GM23338 (cell line): Measurements from ENCODE around the gene APOBEC3B. TPM values are rescaled to one million over a fixed set of nuclear protein-coding genes. Genes with fewer than 3 reads are reported as not detected.
"Not testable (repeated sequence)": the region's sequence is repeated elsewhere in the genome, so short reads cannot be mapped to it uniquely, and the experiment has no call there.

ENCODE experiments used
- ATAC-seq: fragments of 200-7000 bp; cut with Tn5 transposase; 3 replicates; pipeline ENCODE4 v1.9.1; 2020
- DNase-seq: peaks from one replicate; pipeline ENCODE4 v3.0.0-alpha.2; 2015; ENCODE audit warnings: low spot score
- H2AFZ ChIP-seq: fragments of 200-600 bp; sonication (generic); 2 replicates; pipeline ENCODE4 v1.8.0; 2016; ENCODE audit warnings: antibody characterized with exemption, mild to moderate bottlenecking, moderate library complexity
- H3F3A ChIP-seq: fragments of 200-600 bp; sonication (generic); replicated peaks from 2 replicates; pipeline ENCODE4 v1.8.0; 2017; ENCODE audit warnings: antibody characterized with exemption, mixed run types, low read depth
- H3K27ac ChIP-seq: fragments of 200-600 bp; sonication (generic); 2 replicates; pipeline ENCODE4 v1.6.1; 2016; ENCODE audit warnings: low read depth
- H3K27me3 ChIP-seq: fragments of 200-600 bp; sonication (generic); 2 replicates; pipeline ENCODE4 v1.8.0; 2016; ENCODE audit warnings: mild to moderate bottlenecking, mixed run types, moderate library complexity; ENCODE audit not compliant: insufficient read depth
- H3K36me3 ChIP-seq: fragments of 200-600 bp; sonication (generic); 2 replicates; pipeline ENCODE4 v1.8.0; 2016; ENCODE audit warnings: mild to moderate bottlenecking; ENCODE audit not compliant: insufficient read depth
- H3K4me1 ChIP-seq: fragments of 200-600 bp; sonication (generic); 2 replicates; pipeline ENCODE4 v1.8.0; 2016; ENCODE audit warnings: mild to moderate bottlenecking, moderate library complexity; ENCODE audit not compliant: insufficient read depth
- H3K4me2 ChIP-seq: fragments of 200-600 bp; sonication (generic); 2 replicates; pipeline ENCODE4 v1.7.1; 2017; ENCODE audit warnings: mixed run types
- H3K4me3 ChIP-seq: fragments of 200-600 bp; sonication (generic); 2 replicates; pipeline ENCODE4 v1.6.1; 2016; ENCODE audit warnings: mixed run types
- H3K79me2 ChIP-seq: fragments of 200-600 bp; sonication (generic); replicated peaks from 2 replicates; pipeline ENCODE4 v1.8.0; 2017; ENCODE audit warnings: mild to moderate bottlenecking; ENCODE audit not compliant: insufficient read depth
- H3K9me2 ChIP-seq: fragments of 200-600 bp; sonication (generic); 2 replicates; pipeline ENCODE4 v1.8.0; 2017; ENCODE audit not compliant: insufficient read depth
- H4K20me1 ChIP-seq: fragments of 200-600 bp; sonication (generic); replicated peaks from 2 replicates; pipeline ENCODE4 v1.8.0; 2017; ENCODE audit warnings: mild to moderate bottlenecking; ENCODE audit not compliant: insufficient read depth
- H3K27ac Mint-ChIP-seq: 2 replicates; pipeline ENCODE4 v1.8.0; 2020; ENCODE audit warnings: inconsistent platforms, mild to moderate bottlenecking, moderate library complexity, mixed read lengths
- H3K27me3 Mint-ChIP-seq: 3 replicates; pipeline ENCODE4 v1.8.0; 2022; ENCODE audit warnings: low read depth, mild to moderate bottlenecking, moderate library complexity, mixed read lengths, inconsistent platforms; ENCODE audit not compliant: insufficient read depth, poor library complexity
- H3K36me3 Mint-ChIP-seq: 3 replicates; pipeline ENCODE4 v1.8.0; 2021; ENCODE audit warnings: low read depth, mild to moderate bottlenecking, inconsistent platforms, moderate library complexity, mixed read lengths
- H3K4me1 Mint-ChIP-seq: 3 replicates; pipeline ENCODE4 v1.8.0; 2020; ENCODE audit warnings: mild to moderate bottlenecking, inconsistent platforms, mixed read lengths
- H3K4me3 Mint-ChIP-seq: 3 replicates; pipeline ENCODE4 v1.8.0; 2021; ENCODE audit warnings: moderate library complexity, mild to moderate bottlenecking, inconsistent platforms, mixed read lengths
- H3K9me3 Mint-ChIP-seq: 3 replicates; pipeline ENCODE4 v1.8.0; 2020; ENCODE audit warnings: moderate library complexity, mild to moderate bottlenecking, inconsistent platforms, mixed read lengths
- CREB1 ChIP-seq: fragments of 250-450 bp; sonication (Bioruptor Pico); IDR thresholded peaks from 2 replicates; pipeline ENCODE4 v1.5.0; 2020; ENCODE audit warnings: low read depth, mild to moderate bottlenecking, moderate library complexity
- CTCF ChIP-seq, 2 experiments: fragments of 200-600 bp in 1 of 2; sonication (generic) in 1 of 2; conservative IDR thresholded peaks; 2 replicates each; pipeline versions ENCODE4 v1.5.1 to v1.6.1; 2016 to 2017; ENCODE audit warnings: antibody characterized with exemption in 2 of 2, low read depth in 2 of 2, mild to moderate bottlenecking in 2 of 2, moderate library complexity in 1 of 2
- EZH2 ChIP-seq: fragments of 200-600 bp; sonication (generic); IDR thresholded peaks from one replicate; pipeline ENCODE4 v1.8.0; 2017; ENCODE audit warnings: antibody characterized with exemption, mild to moderate bottlenecking, low read depth; ENCODE audit not compliant: unreplicated experiment
- EZH2phosphoT487 ChIP-seq: fragments of 200-600 bp; sonication (generic); IDR thresholded peaks from one replicate; pipeline ENCODE4 v1.8.1; 2018; ENCODE audit warnings: antibody characterized with exemption; ENCODE audit not compliant: unreplicated experiment
- POLR2AphosphoS5 ChIP-seq: IDR thresholded peaks from 2 replicates; pipeline ENCODE4 v1.6.1; 2016; ENCODE audit warnings: antibody characterized with exemption, low read depth
- STAT1 ChIP-seq: IDR thresholded peaks from one replicate; pipeline ENCODE4 v1.6.1; 2016; ENCODE audit warnings: antibody characterized with exemption; ENCODE audit not compliant: unreplicated experiment
- polyA plus RNA-seq: library from polyadenylated mRNA; unstranded; fragments of >200 nt; fragmentation: Nextera tagmentation; extraction: Ambion mirVana; gene quantifications from 2 replicates; pipeline ENCODE4 v1.2.1, GENCODE V29; 2016
- total RNA-seq: library from RNA; depleted of rRNA; stranded (reverse); fragments of >200 nt; shearing (Covaris generic); gene quantifications from 2 replicates; pipeline ENCODE4 v1.2.3, GENCODE V29; 2014
- TF ChIP-seq, protein P1 (sequence below): IDR thresholded peaks from 2 replicates; pipeline ENCODE4 v1.6.1; 2016; ENCODE audit warnings: antibody characterized with exemption

APOBEC3B gene
- total and polyA plus RNA-seq, 2 experiments from 2014 or later, result 7.0 to 9.2 TPM

DNA sequence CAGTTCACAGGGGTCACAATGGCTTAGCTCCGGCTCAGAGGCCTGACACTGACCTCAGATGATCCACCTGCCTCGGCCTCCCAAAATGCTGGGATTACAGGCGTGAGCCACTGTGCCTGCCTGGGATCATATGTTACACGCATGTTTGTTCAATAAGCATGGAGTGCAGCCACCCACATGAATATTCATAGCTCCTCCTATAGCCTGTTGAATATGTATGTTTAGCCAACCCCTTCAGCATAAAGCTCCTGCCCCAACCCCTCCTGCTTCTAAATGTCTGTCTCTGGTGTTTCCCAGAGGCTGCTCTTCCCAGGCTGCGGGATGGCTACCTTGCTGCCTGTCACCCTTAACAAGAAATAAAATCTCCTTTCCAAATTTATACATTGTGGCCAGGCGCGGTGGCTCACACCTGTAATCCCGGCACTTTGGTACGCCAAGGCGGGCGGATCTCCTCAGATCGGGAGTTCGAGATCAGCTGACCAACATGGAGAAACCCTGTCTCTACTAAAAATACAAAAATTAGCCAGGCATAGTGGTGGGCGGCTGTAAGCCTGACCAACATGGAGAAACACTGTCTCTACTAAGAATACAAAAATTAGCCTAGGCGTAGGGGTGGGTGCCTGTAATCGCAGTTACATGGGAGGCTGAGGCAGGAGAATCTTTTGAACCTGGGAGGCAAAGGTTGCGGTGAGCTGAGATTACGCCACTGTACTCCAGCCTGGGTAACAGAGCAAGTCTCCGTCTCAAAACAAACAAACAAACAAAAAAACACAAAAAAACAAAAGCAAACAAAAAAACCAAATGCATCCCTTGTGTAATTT is 57.4 kb downstream of the APOBEC3B start (continued):
- TF ChIP-seq, protein P1, sequence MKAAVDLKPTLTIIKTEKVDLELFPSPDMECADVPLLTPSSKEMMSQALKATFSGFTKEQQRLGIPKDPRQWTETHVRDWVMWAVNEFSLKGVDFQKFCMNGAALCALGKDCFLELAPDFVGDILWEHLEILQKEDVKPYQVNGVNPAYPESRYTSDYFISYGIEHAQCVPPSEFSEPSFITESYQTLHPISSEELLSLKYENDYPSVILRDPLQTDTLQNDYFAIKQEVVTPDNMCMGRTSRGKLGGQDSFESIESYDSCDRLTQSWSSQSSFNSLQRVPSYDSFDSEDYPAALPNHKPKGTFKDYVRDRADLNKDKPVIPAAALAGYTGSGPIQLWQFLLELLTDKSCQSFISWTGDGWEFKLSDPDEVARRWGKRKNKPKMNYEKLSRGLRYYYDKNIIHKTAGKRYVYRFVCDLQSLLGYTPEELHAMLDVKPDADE, result no peak
- TF ChIP-seq EZH2 (no peak), STAT1 (no peak), CREB1 (CRISPR knock-in tag) (no peak), EZH2phosphoT487 (no peak)

GRCh38 chr22:39040155-39040537 is 58.0 kb downstream of the APOBEC3B start:
- Mint-ChIP-seq H3K4me1 (peaks cover 52% of the 10 kb centered on the region), H3K27me3 (peaks cover 19% of the 10 kb centered on the region), H3K4me3 (peak overlapping the region; percentile 72), H3K27ac (peak overlapping the region; percentile 90)
- peaks cover 38% of the 10 kb centered on the region for H3K4me1 ChIP-seq
- H3K9me2 ChIP-seq, DNase-seq, H3K36me3 Mint-ChIP-seq, H3K36me3 ChIP-seq, H3K27me3 ChIP-seq, H2AFZ ChIP-seq, H3K9me3 Mint-ChIP-seq, H4K20me1 ChIP-seq, H3K79me2 ChIP-seq: not testable (repeated sequence)
- H3K4me2 ChIP-seq, result peak overlapping the region; percentile 82
- H3K27ac ChIP-seq, result peak overlapping the region; percentile 84; the same call in 1 of the 2 replicates
- peak; percentile 8 for ATAC-seq
- H3K4me3 ChIP-seq, result peak overlapping the region; percentile 63
- H3F3A ChIP-seq, result peaks cover 18% of the 10 kb centered on the region; the same call in 1 of the 2 replicates

GRCh38 chr22:39040538-39041296 is 58.6 kb downstream of the APOBEC3B start, which contains the start of gene APOBEC3F:
Gene APOBEC3F (plus strand): TSS chr22:39040864. CDS start chr22:39040961, 97 bp downstream.
- DNase-seq (peak; percentile 60), ATAC-seq (peak; percentile 88)
- H3K36me3 ChIP-seq, H4K20me1 ChIP-seq, H3K9me3 Mint-ChIP-seq, H3K79me2 ChIP-seq, H3K36me3 Mint-ChIP-seq, H2AFZ ChIP-seq, H3K27me3 ChIP-seq, H3K9me2 ChIP-seq: not testable (repeated sequence)
- H3K4me3 Mint-ChIP-seq, result peak within 1 kb of the TSS; percentile 72
- Histone ChIP-seq H3K27ac (peak within 1 kb of the TSS; percentile 90), H3K4me3 (peak within 1 kb of the TSS; percentile 63), H3K4me2 (peak within 1 kb of the TSS; percentile 82), H3F3A (peaks cover 18% of the 10 kb centered on the region; the same call in 1 of the 2 replicates), H3K4me1 (peaks cover 43% of the 10 kb centered on the region)
- H3K4me1 Mint-ChIP-seq, result peaks cover 57% of the 10 kb centered on the region
- H3K27ac Mint-ChIP-seq, result peak within 1 kb of the TSS; percentile 95
- peaks cover 21% of the 10 kb centered on the region for H3K27me3 Mint-ChIP-seq
- peak; percentile 37 for TF ChIP-seq POLR2AphosphoS5
- peak in 1 of 2 experiments; percentile 14; a peak in 1 of 4 replicates for TF ChIP-seq CTCF (conservative IDR thresholded peaks at IDR 0.05; ENCODE audit: low read depth in 2 of 2)
